OCI-LY1 (cell line): ENCODE data around the gene POLR3A.

Experiments
- CTCF ChIP-seq: fragments of 200-600 bp; sonication (generic), shearing (Covaris generic); IDR thresholded peaks from 2 replicates; pipeline ENCODE4 v1.5.1; 2017; ENCODE audit warnings: mild to moderate bottlenecking, antibody characterized with exemption, low read length, moderate library complexity, mixed read lengths
- EZH2 ChIP-seq: fragments of 200-600 bp; sonication (generic), shearing (Covaris generic); IDR thresholded peaks from 2 replicates; pipeline ENCODE4 v1.8.0; 2017; ENCODE audit warnings: borderline replicate concordance, mixed run types, mild to moderate bottlenecking, antibody characterized with exemption, low read length, moderate library complexity, mixed read lengths

DNA sequence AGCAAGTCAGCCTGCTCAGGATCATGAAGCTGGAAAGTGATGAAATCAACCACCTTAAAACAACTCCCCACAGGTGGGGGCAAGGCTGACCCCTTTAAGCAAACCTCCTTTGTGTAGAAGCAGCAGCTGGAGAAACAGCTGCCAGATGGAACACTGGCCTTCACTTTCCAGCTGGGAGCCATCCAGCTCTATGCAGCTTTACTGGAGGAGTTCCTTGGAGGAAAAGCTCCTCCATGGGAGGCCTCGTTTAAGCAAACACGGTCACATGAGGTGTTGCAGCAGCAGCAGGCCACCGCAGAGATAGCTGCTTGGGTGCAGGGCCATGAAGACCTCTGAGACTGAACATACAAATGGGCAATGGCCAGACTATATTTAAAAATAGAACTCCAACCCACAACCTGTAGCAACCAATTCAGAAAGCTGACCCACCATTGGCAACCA, 89.7 kb downstream of the POLR3A start:
- TF ChIP-seq CTCF (no peak), EZH2 (no peak)
